ENCODE results near the gene EYS. TPM values are rescaled to one million over a fixed set of nuclear protein-coding genes. Genes with fewer than 3 reads are reported as not detected.
"Not testable (repeated sequence)": the region's sequence is repeated elsewhere in the genome, so short reads cannot be mapped to it uniquely, and the experiment has no call there.

EYS gene
- total RNA-seq, 1 donor from 2014 or later: 2.1 TPM

- H3K27ac ChIP-seq (ENCODE audit: low read depth, low read length): no peak overlapping the region
- H3K4me3 ChIP-seq (ENCODE audit: low read length in 3 of 3): no peak overlapping the region
- H3K36me3 ChIP-seq (ENCODE audit: control insufficient read depth in 3 of 3, insufficient read depth in 3 of 3, low read length in 3 of 3): no peaks in the 10 kb centered on the region
- no peaks in the 10 kb centered on the region for H3K27me3 ChIP-seq (ENCODE audit: control insufficient read depth in 3 of 3, insufficient read depth in 3 of 3, low read length in 3 of 3)
- H3K4me1 ChIP-seq (ENCODE audit: control insufficient read depth in 3 of 3, insufficient read depth in 3 of 3, low read length in 3 of 3): no peaks in the 10 kb centered on the region
- no peaks in the 10 kb centered on the region for H3K9me3 ChIP-seq (ENCODE audit: control insufficient read depth in 3 of 3, low read length in 3 of 3)
- no peak overlapping the region for H3K9ac ChIP-seq (ENCODE audit: low read depth in 1 of 3, low read length in 3 of 3)
Observed at GRCh38 chr6:64483956-64484499, 1223.0 kb downstream of the EYS start.

GRCh38 chr6:64482631-64483030 is 1224.4 kb downstream of the EYS start:
- H3K36me3 ChIP-seq (ENCODE audit: control insufficient read depth in 3 of 3, insufficient read depth in 3 of 3, low read length in 3 of 3): no peaks in the 10 kb centered on the region
- no peak overlapping the region for H3K9ac ChIP-seq (ENCODE audit: low read depth in 1 of 3, low read length in 3 of 3)
- no peaks in the 10 kb centered on the region for H3K4me1 ChIP-seq (ENCODE audit: control insufficient read depth in 3 of 3, insufficient read depth in 3 of 3, low read length in 3 of 3)
- H3K27ac ChIP-seq (ENCODE audit: low read depth, low read length): no peak overlapping the region
- H3K27me3 ChIP-seq (ENCODE audit: control insufficient read depth in 3 of 3, insufficient read depth in 3 of 3, low read length in 3 of 3): no peaks in the 10 kb centered on the region
- H3K9me3 ChIP-seq (ENCODE audit: control insufficient read depth in 3 of 3, low read length in 3 of 3): no peaks in the 10 kb centered on the region
- H3K4me3 ChIP-seq (ENCODE audit: low read length in 3 of 3): no peak overlapping the region

- Histone ChIP-seq H3K27ac (ENCODE audit: low read depth, low read length) (no peak overlapping the region), H3K4me3 (ENCODE audit: low read length in 3 of 3) (no peak overlapping the region), H3K9ac (ENCODE audit: low read depth in 1 of 3, low read length in 3 of 3) (no peak overlapping the region), H3K9me3 (ENCODE audit: control insufficient read depth in 3 of 3, low read length in 3 of 3) (no peaks in the 10 kb centered on the region), H3K27me3 (ENCODE audit: control insufficient read depth in 3 of 3, insufficient read depth in 3 of 3, low read length in 3 of 3) (no peaks in the 10 kb centered on the region), H3K36me3 (ENCODE audit: control insufficient read depth in 3 of 3, insufficient read depth in 3 of 3, low read length in 3 of 3) (no peaks in the 10 kb centered on the region), H3K4me1 (ENCODE audit: control insufficient read depth in 3 of 3, insufficient read depth in 3 of 3, low read length in 3 of 3) (no peaks in the 10 kb centered on the region)
Observed at GRCh38 chr6:64479134-64479533, 1227.9 kb downstream of the EYS start.

GRCh38 chr6:64477391-64477790 is 1229.6 kb downstream of the EYS start:
- Histone ChIP-seq H3K4me3 (ENCODE audit: low read length in 3 of 3) (no peak overlapping the region), H3K9me3 (ENCODE audit: control insufficient read depth in 3 of 3, low read length in 3 of 3) (no peaks in the 10 kb centered on the region), H3K36me3 (ENCODE audit: control insufficient read depth in 3 of 3, insufficient read depth in 3 of 3, low read length in 3 of 3) (no peaks in the 10 kb centered on the region)

GRCh38 chr6:64476935-64477334 is 1230.1 kb downstream of the EYS start:
- Histone ChIP-seq H3K4me3 (ENCODE audit: low read length in 3 of 3) (no peak overlapping the region), H3K9ac (ENCODE audit: low read depth in 1 of 3, low read length in 3 of 3) (no peak overlapping the region), H3K27me3 (ENCODE audit: control insufficient read depth in 3 of 3, insufficient read depth in 3 of 3, low read length in 3 of 3) (no peaks in the 10 kb centered on the region), H3K27ac (ENCODE audit: low read depth, low read length) (no peak overlapping the region), H3K9me3 (ENCODE audit: control insufficient read depth in 3 of 3, low read length in 3 of 3) (no peaks in the 10 kb centered on the region), H3K36me3 (ENCODE audit: control insufficient read depth in 3 of 3, insufficient read depth in 3 of 3, low read length in 3 of 3) (no peaks in the 10 kb centered on the region), H3K4me1 (ENCODE audit: control insufficient read depth in 3 of 3, insufficient read depth in 3 of 3, low read length in 3 of 3) (no peaks in the 10 kb centered on the region)

More at GRCh38 chr6:64477391-64477790, 1229.6 kb downstream of the EYS start:
- no peak overlapping the region for H3K27ac ChIP-seq (ENCODE audit: low read depth, low read length)
- H3K9ac ChIP-seq (ENCODE audit: low read depth in 1 of 3, low read length in 3 of 3): no peak overlapping the region
- H3K27me3 ChIP-seq (ENCODE audit: control insufficient read depth in 3 of 3, insufficient read depth in 3 of 3, low read length in 3 of 3): no peaks in the 10 kb centered on the region
- H3K4me1 ChIP-seq (ENCODE audit: control insufficient read depth in 3 of 3, insufficient read depth in 3 of 3, low read length in 3 of 3): no peaks in the 10 kb centered on the region

GRCh38 chr6:64469405-64469804 is 1237.6 kb downstream of the EYS start:
- H3K4me1 ChIP-seq (ENCODE audit: control insufficient read depth in 3 of 3, insufficient read depth in 3 of 3, low read length in 3 of 3); H3K36me3 ChIP-seq (ENCODE audit: control insufficient read depth in 3 of 3, insufficient read depth in 3 of 3, low read length in 3 of 3); H3K27ac ChIP-seq (ENCODE audit: low read depth, low read length); H3K9ac ChIP-seq (ENCODE audit: low read depth in 1 of 3, low read length in 3 of 3); H3K27me3 ChIP-seq (ENCODE audit: control insufficient read depth in 3 of 3, insufficient read depth in 3 of 3, low read length in 3 of 3); H3K9me3 ChIP-seq (ENCODE audit: control insufficient read depth in 3 of 3, low read length in 3 of 3); H3K4me3 ChIP-seq (ENCODE audit: low read length in 3 of 3): not testable (repeated sequence)

- Histone ChIP-seq H3K27ac (ENCODE audit: low read depth, low read length) (no peak overlapping the region), H3K9ac (ENCODE audit: low read depth in 1 of 3, low read length in 3 of 3) (no peak overlapping the region), H3K36me3 (ENCODE audit: control insufficient read depth in 3 of 3, insufficient read depth in 3 of 3, low read length in 3 of 3) (no peaks in the 10 kb centered on the region), H3K4me1 (ENCODE audit: control insufficient read depth in 3 of 3, insufficient read depth in 3 of 3, low read length in 3 of 3) (no peaks in the 10 kb centered on the region), H3K4me3 (ENCODE audit: low read length in 3 of 3) (no peak overlapping the region), H3K9me3 (ENCODE audit: control insufficient read depth in 3 of 3, low read length in 3 of 3) (peaks cover 0 to 2% (median 0%) of the 10 kb centered on the region in 3 donors), H3K27me3 (ENCODE audit: control insufficient read depth in 3 of 3, insufficient read depth in 3 of 3, low read length in 3 of 3) (no peaks in the 10 kb centered on the region)
Observed at GRCh38 chr6:64467656-64468055, 1239.4 kb downstream of the EYS start.

GRCh38 chr6:64459411-64459944 is 1247.5 kb downstream of the EYS start:
- Histone ChIP-seq H3K36me3 (ENCODE audit: control insufficient read depth in 3 of 3, insufficient read depth in 3 of 3, low read length in 3 of 3) (no peaks in the 10 kb centered on the region), H3K9ac (ENCODE audit: low read depth in 1 of 3, low read length in 3 of 3) (no peak overlapping the region), H3K4me1 (ENCODE audit: control insufficient read depth in 3 of 3, insufficient read depth in 3 of 3, low read length in 3 of 3) (no peaks in the 10 kb centered on the region), H3K4me3 (ENCODE audit: low read length in 3 of 3) (no peak overlapping the region), H3K27ac (ENCODE audit: low read depth, low read length) (no peak overlapping the region), H3K9me3 (ENCODE audit: control insufficient read depth in 3 of 3, low read length in 3 of 3) (no peaks in the 10 kb centered on the region), H3K27me3 (ENCODE audit: control insufficient read depth in 3 of 3, insufficient read depth in 3 of 3, low read length in 3 of 3) (no peaks in the 10 kb centered on the region)

GRCh38 chr6:64448101-64448500 is 1258.9 kb downstream of the EYS start:
- H3K9ac ChIP-seq (ENCODE audit: low read depth in 1 of 3, low read length in 3 of 3); H3K36me3 ChIP-seq (ENCODE audit: control insufficient read depth in 3 of 3, insufficient read depth in 3 of 3, low read length in 3 of 3); H3K27me3 ChIP-seq (ENCODE audit: control insufficient read depth in 3 of 3, insufficient read depth in 3 of 3, low read length in 3 of 3); H3K27ac ChIP-seq (ENCODE audit: low read depth, low read length); H3K4me1 ChIP-seq (ENCODE audit: control insufficient read depth in 3 of 3, insufficient read depth in 3 of 3, low read length in 3 of 3); H3K4me3 ChIP-seq (ENCODE audit: low read length in 3 of 3); H3K9me3 ChIP-seq (ENCODE audit: control insufficient read depth in 3 of 3, low read length in 3 of 3): not testable (repeated sequence)

- H3K36me3 ChIP-seq (ENCODE audit: control insufficient read depth in 3 of 3, insufficient read depth in 3 of 3, low read length in 3 of 3): no peaks in the 10 kb centered on the region
- no peaks in the 10 kb centered on the region for H3K9me3 ChIP-seq (ENCODE audit: control insufficient read depth in 3 of 3, low read length in 3 of 3)
- no peaks in the 10 kb centered on the region for H3K4me1 ChIP-seq (ENCODE audit: control insufficient read depth in 3 of 3, insufficient read depth in 3 of 3, low read length in 3 of 3)
- H3K27ac ChIP-seq (ENCODE audit: low read depth, low read length): no peak overlapping the region
- H3K9ac ChIP-seq (ENCODE audit: low read depth in 1 of 3, low read length in 3 of 3): no peak overlapping the region
- no peak overlapping the region for H3K4me3 ChIP-seq (ENCODE audit: low read length in 3 of 3)
- no peaks in the 10 kb centered on the region for H3K27me3 ChIP-seq (ENCODE audit: control insufficient read depth in 3 of 3, insufficient read depth in 3 of 3, low read length in 3 of 3)
Observed at GRCh38 chr6:64445038-64445437, 1262.0 kb downstream of the EYS start.

Data from skeletal muscle tissue (tissue), 4 donors.